Osteocyte (in vitro differentiated cells): ENCODE data around the gene ATP6V0A1. TPM values are rescaled to one million over a fixed set of nuclear protein-coding genes. Genes with fewer than 3 reads are reported as not detected.
"Not testable (repeated sequence)": the region's sequence is repeated elsewhere in the genome, so short reads cannot be mapped to it uniquely, and the experiment has no call there.

Experiments used
- DNase-seq: peaks from one replicate; pipeline ENCODE4 v3.0.0; 2021; ENCODE audit warnings: mixed read lengths; ENCODE audit not compliant: unreplicated experiment; ENCODE audit errors: extremely low spot score
- H3K27ac Mint-ChIP-seq: one replicate; pipeline ENCODE4 v1.8.0; 2021; ENCODE audit warnings: mild to moderate bottlenecking, mixed read lengths; ENCODE audit not compliant: unreplicated experiment
- H3K27me3 Mint-ChIP-seq: one replicate; pipeline ENCODE4 v1.8.0; 2021; ENCODE audit warnings: mixed read lengths; ENCODE audit not compliant: unreplicated experiment
- H3K36me3 Mint-ChIP-seq: one replicate; pipeline ENCODE4 v1.8.0; 2021; ENCODE audit warnings: mixed read lengths; ENCODE audit not compliant: unreplicated experiment
- H3K4me1 Mint-ChIP-seq: one replicate; pipeline ENCODE4 v1.8.0; 2021; ENCODE audit warnings: mixed read lengths; ENCODE audit not compliant: unreplicated experiment
- H3K4me3 Mint-ChIP-seq: one replicate; pipeline ENCODE4 v1.8.0; 2021; ENCODE audit warnings: mild to moderate bottlenecking, moderate library complexity, mixed read lengths; ENCODE audit not compliant: unreplicated experiment
- H3K9me3 Mint-ChIP-seq: one replicate; pipeline ENCODE4 v1.8.0; 2021; ENCODE audit warnings: mixed read lengths; ENCODE audit not compliant: unreplicated experiment
- total RNA-seq: library from RNA; stranded (reverse); gene quantifications from 2 replicates; pipeline ENCODE4 v1.2.1, GENCODE V29; 2021
- TF ChIP-seq, protein P1 (sequence below): fragments of 200-600 bp; sonication (generic); IDR thresholded peaks from 2 replicates; pipeline ENCODE4 v1.5.0; 2021; ENCODE audit warnings: antibody characterized with exemption, mild to moderate bottlenecking, moderate library complexity

Gene ATP6V0A1
- total RNA-seq, 1 donor from 2014 or later, result 63.2 TPM

DNA sequence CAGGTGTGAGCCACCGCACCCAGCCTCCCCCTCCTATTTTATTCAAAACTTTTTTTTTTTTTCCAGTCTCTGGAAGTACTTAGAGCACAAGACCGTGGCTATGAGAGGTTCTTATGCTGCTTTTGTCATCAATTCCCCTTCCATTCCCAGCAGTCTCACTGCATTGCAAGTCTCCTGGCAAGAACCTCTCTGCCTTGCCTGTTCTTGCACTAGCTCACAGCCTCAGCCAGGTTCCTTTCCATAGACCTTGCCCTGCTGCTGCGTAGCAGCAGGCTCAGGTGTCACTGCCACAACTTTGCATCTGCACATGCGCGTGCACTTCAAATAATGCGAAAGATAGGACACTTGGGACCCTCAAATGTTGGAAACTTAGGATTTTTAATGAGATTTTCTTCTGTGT, 15.6 kb downstream of the ATP6V0A1 start:
- Mint-ChIP-seq H3K27ac (no peak overlapping the region), H3K4me1 (no peaks in the 10 kb centered on the region), H3K9me3 (no peaks in the 10 kb centered on the region), H3K27me3 (no peaks in the 10 kb centered on the region), H3K4me3 (no peak overlapping the region), H3K36me3 (peaks cover 63% of the 10 kb centered on the region)
- no peak for DNase-seq
- TF ChIP-seq, protein P1, sequence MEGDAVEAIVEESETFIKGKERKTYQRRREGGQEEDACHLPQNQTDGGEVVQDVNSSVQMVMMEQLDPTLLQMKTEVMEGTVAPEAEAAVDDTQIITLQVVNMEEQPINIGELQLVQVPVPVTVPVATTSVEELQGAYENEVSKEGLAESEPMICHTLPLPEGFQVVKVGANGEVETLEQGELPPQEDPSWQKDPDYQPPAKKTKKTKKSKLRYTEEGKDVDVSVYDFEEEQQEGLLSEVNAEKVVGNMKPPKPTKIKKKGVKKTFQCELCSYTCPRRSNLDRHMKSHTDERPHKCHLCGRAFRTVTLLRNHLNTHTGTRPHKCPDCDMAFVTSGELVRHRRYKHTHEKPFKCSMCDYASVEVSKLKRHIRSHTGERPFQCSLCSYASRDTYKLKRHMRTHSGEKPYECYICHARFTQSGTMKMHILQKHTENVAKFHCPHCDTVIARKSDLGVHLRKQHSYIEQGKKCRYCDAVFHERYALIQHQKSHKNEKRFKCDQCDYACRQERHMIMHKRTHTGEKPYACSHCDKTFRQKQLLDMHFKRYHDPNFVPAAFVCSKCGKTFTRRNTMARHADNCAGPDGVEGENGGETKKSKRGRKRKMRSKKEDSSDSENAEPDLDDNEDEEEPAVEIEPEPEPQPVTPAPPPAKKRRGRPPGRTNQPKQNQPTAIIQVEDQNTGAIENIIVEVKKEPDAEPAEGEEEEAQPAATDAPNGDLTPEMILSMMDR, result no peak

- Mint-ChIP-seq H3K27me3 (no peaks in the 10 kb centered on the region), H3K9me3 (no peaks in the 10 kb centered on the region), H3K36me3 (peaks cover 61% of the 10 kb centered on the region), H3K27ac (no peak overlapping the region), H3K4me3 (no peak overlapping the region), H3K4me1 (no peaks in the 10 kb centered on the region)
- DNase-seq, result no peak
- TF ChIP-seq, protein P1, result no peak
Observed at GRCh38 chr17:42475121-42475520, 16.4 kb downstream of the ATP6V0A1 start.

GRCh38 chr17:42475835-42476234, 17.2 kb downstream of the ATP6V0A1 start:
- Mint-ChIP-seq H3K36me3 (peaks cover 58% of the 10 kb centered on the region), H3K4me3 (no peak overlapping the region), H3K4me1 (no peaks in the 10 kb centered on the region), H3K27ac (no peak overlapping the region), H3K27me3 (no peaks in the 10 kb centered on the region), H3K9me3 (no peaks in the 10 kb centered on the region)
- DNase-seq, result no peak
- TF ChIP-seq, protein P1, result no peak

GRCh38 chr17:42476411-42476810, 17.7 kb downstream of the ATP6V0A1 start:
- H3K9me3 Mint-ChIP-seq, result no peaks in the 10 kb centered on the region
- no peak overlapping the region for H3K4me3 Mint-ChIP-seq
- no peak for DNase-seq
- H3K27ac Mint-ChIP-seq, result no peak overlapping the region
- no peaks in the 10 kb centered on the region for H3K27me3 Mint-ChIP-seq
- peaks cover 57% of the 10 kb centered on the region for H3K36me3 Mint-ChIP-seq
- no peaks in the 10 kb centered on the region for H3K4me1 Mint-ChIP-seq
- TF ChIP-seq, protein P1, result no peak

GRCh38 chr17:42477173-42477572, 18.5 kb downstream of the ATP6V0A1 start:
- Mint-ChIP-seq H3K4me3 (no peak overlapping the region), H3K36me3 (peaks cover 52% of the 10 kb centered on the region), H3K27ac (no peak overlapping the region), H3K27me3 (no peaks in the 10 kb centered on the region), H3K4me1 (no peaks in the 10 kb centered on the region), H3K9me3 (no peaks in the 10 kb centered on the region)
- no peak for DNase-seq
- TF ChIP-seq, protein P1, result no peak

GRCh38 chr17:42477824-42478223, 19.1 kb downstream of the ATP6V0A1 start:
- peaks cover 49% of the 10 kb centered on the region for H3K36me3 Mint-ChIP-seq
- DNase-seq, H3K4me3 Mint-ChIP-seq, H3K4me1 Mint-ChIP-seq, H3K27ac Mint-ChIP-seq, H3K9me3 Mint-ChIP-seq, H3K27me3 Mint-ChIP-seq: not testable (repeated sequence)
